GM21526 (cell line): ENCODE data around the gene DNM1.
"Not testable (repeated sequence)": the region's sequence is repeated elsewhere in the genome, so short reads cannot be mapped to it uniquely, and the experiment has no call there.

Source experiments
- ATAC-seq: cut with Tn5 transposase; IDR thresholded peaks from one replicate; pipeline ENCODE4 v1.9.1; 2021; ENCODE audit warnings: moderate library complexity; ENCODE audit not compliant: unreplicated experiment, low FRiP score

DNM1 gene

GRCh38 chr9:128222880-128223670, 19.9 kb downstream of the DNM1 start:
- ATAC-seq: no peak

- no peak for ATAC-seq
These were observed 21.7 kb downstream of the DNM1 start for GRCh38 chr9:128224877-128225276.

GRCh38 chr9:128225770-128226411, 22.7 kb downstream of the DNM1 start:
- no peak for ATAC-seq

GRCh38 chr9:128226412-128226801, 23.2 kb downstream of the DNM1 start:
- no peak for ATAC-seq

GRCh38 chr9:128230897-128231296, 27.7 kb downstream of the DNM1 start:
- ATAC-seq: not testable (repeated sequence)

- no peak for ATAC-seq
These were observed 28.7 kb downstream of the DNM1 start for GRCh38 chr9:128231638-128232527.

GRCh38 chr9:128232528-128233428, 29.6 kb downstream of the DNM1 start:
- no peak for ATAC-seq

- ATAC-seq: no peak
These were observed 30.7 kb downstream of the DNM1 start for GRCh38 chr9:128233817-128234406.

- no peak for ATAC-seq
These were observed 38.9 kb downstream of the DNM1 start for GRCh38 chr9:128242124-128242523.

- no peak for ATAC-seq
These were observed 39.6 kb downstream of the DNM1 start for GRCh38 chr9:128242828-128243214.

GRCh38 chr9:128243215-128244018, 40.2 kb downstream of the DNM1 start:
- ATAC-seq: no peak

- ATAC-seq: no peak
These were observed 41.1 kb downstream of the DNM1 start for GRCh38 chr9:128244091-128244836.

- no peak for ATAC-seq
These were observed 41.7 kb downstream of the DNM1 start for GRCh38 chr9:128244837-128245231.

GRCh38 chr9:128245421-128246151, 42.4 kb downstream of the DNM1 start:
- ATAC-seq: no peak

- ATAC-seq: no peak
These were observed 43.3 kb downstream of the DNM1 start for GRCh38 chr9:128246471-128246870.

GRCh38 chr9:128247226-128247803, 44.1 kb downstream of the DNM1 start:
- ATAC-seq: no peak

GRCh38 chr9:128249558-128249907, 46.4 kb downstream of the DNM1 start:
- no peak for ATAC-seq
